ENCODE data around the gene CLCN3.

DNA sequence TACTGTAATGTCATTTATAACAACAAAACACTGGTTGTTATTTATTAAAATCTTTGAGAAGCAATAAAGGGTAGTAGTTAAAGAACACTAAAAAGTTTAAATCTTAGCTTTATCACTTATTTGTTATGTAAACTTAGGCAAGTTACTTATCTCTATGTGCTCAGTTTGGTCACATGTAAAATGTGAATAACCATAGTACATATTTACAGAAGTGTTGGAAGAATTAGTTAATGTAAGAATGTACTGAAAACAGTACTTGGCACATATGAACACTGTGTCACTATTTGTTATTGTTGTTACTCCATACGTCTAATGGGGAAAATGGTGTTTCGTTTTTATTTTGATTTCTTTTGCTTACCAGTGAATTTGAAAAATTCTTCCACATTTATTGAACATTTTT lies 17.1 kb upstream of the CLCN3 start:
- TF ChIP-seq, protein P1, sequence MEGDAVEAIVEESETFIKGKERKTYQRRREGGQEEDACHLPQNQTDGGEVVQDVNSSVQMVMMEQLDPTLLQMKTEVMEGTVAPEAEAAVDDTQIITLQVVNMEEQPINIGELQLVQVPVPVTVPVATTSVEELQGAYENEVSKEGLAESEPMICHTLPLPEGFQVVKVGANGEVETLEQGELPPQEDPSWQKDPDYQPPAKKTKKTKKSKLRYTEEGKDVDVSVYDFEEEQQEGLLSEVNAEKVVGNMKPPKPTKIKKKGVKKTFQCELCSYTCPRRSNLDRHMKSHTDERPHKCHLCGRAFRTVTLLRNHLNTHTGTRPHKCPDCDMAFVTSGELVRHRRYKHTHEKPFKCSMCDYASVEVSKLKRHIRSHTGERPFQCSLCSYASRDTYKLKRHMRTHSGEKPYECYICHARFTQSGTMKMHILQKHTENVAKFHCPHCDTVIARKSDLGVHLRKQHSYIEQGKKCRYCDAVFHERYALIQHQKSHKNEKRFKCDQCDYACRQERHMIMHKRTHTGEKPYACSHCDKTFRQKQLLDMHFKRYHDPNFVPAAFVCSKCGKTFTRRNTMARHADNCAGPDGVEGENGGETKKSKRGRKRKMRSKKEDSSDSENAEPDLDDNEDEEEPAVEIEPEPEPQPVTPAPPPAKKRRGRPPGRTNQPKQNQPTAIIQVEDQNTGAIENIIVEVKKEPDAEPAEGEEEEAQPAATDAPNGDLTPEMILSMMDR (IDR thresholded peaks at IDR 0.05), result no peak
- TF ChIP-seq POLR2A (IDR thresholded peaks at IDR 0.05) (no peak), EP300 (IDR thresholded peaks at IDR 0.05) (no peak)
